SK-N-SH (cell line): ENCODE results near the gene METTL13. TPM values are rescaled to one million over a fixed set of nuclear protein-coding genes. Genes with fewer than 3 reads are reported as not detected.
A peak's percentile ranks its signal among the peaks of the same experiment; 100 is the strongest.

Source experiments
- CTCF ChIA-PET: fragments of 300-600, 350-600 bp; formaldehyde crosslinking; extraction: SDS; loops from one replicate; lab custom pipeline; 2021; lab: Yijun Ruan, JAX
- POLR2A ChIA-PET: fragments of 350-600 bp; sonication (Branson Sonifier 250); formaldehyde crosslinking; extraction: SDS; loops from one replicate; lab custom pipeline; 2020; ENCODE audit warnings: antibody characterized with exemption, inconsistent platforms; lab: Yijun Ruan, JAX
- DNase-seq: peaks from one replicate; pipeline ENCODE4 v3.0.0; 2012
- H2AFZ ChIP-seq: fragments of 200-600 bp; sonication (generic); 2 replicates; pipeline ENCODE4 v1.8.1; 2016; ENCODE audit warnings: antibody characterized with exemption, mild to moderate bottlenecking, low read depth
- H3F3A ChIP-seq: fragments of 200-600 bp; sonication (generic); replicated peaks from 2 replicates; pipeline ENCODE3; 2016; ENCODE audit warnings: antibody characterized with exemption, mild to moderate bottlenecking; ENCODE audit not compliant: insufficient read depth
- H3K27ac ChIP-seq, 2 experiments: fragments of 200-500 bp in 1 of 2; fragments of 200-600 bp in 1 of 2; sonication (Bioruptor generic) in 1 of 2; sonication (generic), shearing (Covaris generic) in 1 of 2; 2 replicates each; pipeline versions ENCODE4 v1.5.1 to v1.6.1; 2014 to 2016; ENCODE audit warnings: low read depth in 2 of 2, inconsistent platforms in 1 of 2, low read length in 1 of 2, mild to moderate bottlenecking in 1 of 2, mixed read lengths in 1 of 2
- H3K27me3 ChIP-seq: fragments of 200-600 bp; sonication (generic), shearing (Covaris generic); 2 replicates; pipeline ENCODE4 v1.6.1; 2016; ENCODE audit warnings: mixed run types; ENCODE audit not compliant: insufficient read depth
- H3K36me3 ChIP-seq, 2 experiments: fragments of 200-500 bp in 1 of 2; fragments of 200-600 bp in 1 of 2; sonication (Bioruptor generic) in 1 of 2; sonication (generic) in 1 of 2; replicated peaks in 1 of 2; 2 replicates each; pipeline versions ENCODE3 to v1.5.1; 2014 to 2016; ENCODE audit warnings: low read length in 1 of 2, mild to moderate bottlenecking in 1 of 2; ENCODE audit not compliant: insufficient read depth in 2 of 2, control insufficient read depth in 1 of 2
- H3K4me1 ChIP-seq, 2 experiments: fragments of 200-500 bp in 1 of 2; fragments of 200-600 bp in 1 of 2; sonication (Bioruptor generic) in 1 of 2; sonication (generic), shearing (Covaris generic) in 1 of 2; 2 replicates each; pipeline versions ENCODE4 v1.5.1 to v1.6.1; 2014 to 2016; ENCODE audit warnings: low read depth in 1 of 2, low read length in 1 of 2, mixed run types in 1 of 2; ENCODE audit not compliant: insufficient read depth in 2 of 2, control insufficient read depth in 1 of 2
- H3K4me2 ChIP-seq: fragments of 200-600 bp; sonication (generic), shearing (Covaris generic); 2 replicates; pipeline ENCODE4 v1.6.1; 2017; ENCODE audit warnings: mixed run types
- H3K4me3 ChIP-seq, 2 experiments: fragments of 200-500 bp in 1 of 2; fragments of 200-600 bp in 1 of 2; sonication (Bioruptor generic) in 1 of 2; sonication (generic), shearing (Covaris generic) in 1 of 2; 2 replicates each; pipeline versions ENCODE4 v1.5.1 to v1.8.1; 2014 to 2016; ENCODE audit warnings: low read depth in 2 of 2, inconsistent platforms in 1 of 2, low read length in 1 of 2, mild to moderate bottlenecking in 1 of 2, mixed read lengths in 1 of 2, moderate library complexity in 1 of 2
- H3K79me2 ChIP-seq: fragments of 200-600 bp; sonication (generic); 2 replicates; pipeline ENCODE4 v1.8.1; 2017; ENCODE audit warnings: mild to moderate bottlenecking; ENCODE audit not compliant: insufficient read depth
- H3K9ac ChIP-seq: fragments of 200-600 bp; sonication (generic); 2 replicates; pipeline ENCODE4 v1.6.1; 2017; ENCODE audit warnings: mixed run types
- H3K9me2 ChIP-seq: fragments of 200-600 bp; sonication (generic); 2 replicates; pipeline ENCODE4 v1.6.1; 2017; ENCODE audit warnings: mixed run types
- H3K9me3 ChIP-seq: fragments of 200-600 bp; sonication (generic); 2 replicates; pipeline ENCODE4 v1.6.1; 2017; ENCODE audit warnings: mixed run types, mild to moderate bottlenecking, moderate library complexity
- H4K20me1 ChIP-seq: fragments of 200-600 bp; sonication (generic); 2 replicates; pipeline ENCODE4 v1.6.1; 2017; ENCODE audit warnings: mild to moderate bottlenecking, mixed run types; ENCODE audit not compliant: insufficient read depth
- EP300 ChIP-seq, 2 experiments: IDR thresholded peaks; 2 replicates each; pipeline versions ENCODE4 v1.4.0 to v1.6.1; 2012; ENCODE audit warnings: borderline replicate concordance in 1 of 2, low read depth in 1 of 2, low read length in 1 of 2
- FOSL2 ChIP-seq: IDR thresholded peaks from 2 replicates; pipeline ENCODE4 v1.4.0; 2012; ENCODE audit warnings: low read depth, mild to moderate bottlenecking, moderate library complexity, borderline replicate concordance
- FOXJ3 ChIP-seq: sonication (generic); formaldehyde crosslinking; IDR thresholded peaks from 2 replicates; pipeline ENCODE4 v1.5.1; 2020; ENCODE audit warnings: mild to moderate bottlenecking, missing genetic modification reagents
- GABPA ChIP-seq: IDR thresholded peaks from 2 replicates; pipeline ENCODE4 v1.4.0; 2012; ENCODE audit warnings: low read depth, mild to moderate bottlenecking
- GATA2 ChIP-seq: sonication (generic); formaldehyde crosslinking; IDR thresholded peaks from 2 replicates; pipeline ENCODE4 v1.5.0; 2020; ENCODE audit warnings: mild to moderate bottlenecking, missing genetic modification reagents
- JUND ChIP-seq: IDR thresholded peaks from 2 replicates; pipeline ENCODE4 v1.4.0; 2012
- MAX ChIP-seq: IDR thresholded peaks from 2 replicates; pipeline ENCODE4 v1.4.0; 2012; ENCODE audit warnings: low read depth
- MEF2A ChIP-seq: IDR thresholded peaks from 2 replicates; pipeline ENCODE4 v1.4.0; 2012; ENCODE audit warnings: low read depth, borderline replicate concordance
- NFIC ChIP-seq: IDR thresholded peaks from 2 replicates; pipeline ENCODE4 v1.4.0; 2012; ENCODE audit warnings: borderline replicate concordance
- NRF1 ChIP-seq: IDR thresholded peaks from 2 replicates; pipeline ENCODE4 v1.6.1; 2012; ENCODE audit warnings: low read depth, mild to moderate bottlenecking, low read length
- PBX3 ChIP-seq: IDR thresholded peaks from 2 replicates; pipeline ENCODE4; 2012
- POLR2AphosphoS5 ChIP-seq: IDR thresholded peaks from 2 replicates; pipeline ENCODE4 v1.6.1; 2012; ENCODE audit warnings: low read depth, low read length
- RCOR1 ChIP-seq: fragments of 150-350 bp; IDR thresholded peaks from 2 replicates; pipeline ENCODE4 v1.6.1; 2017; ENCODE audit warnings: antibody characterized with exemption, low read length
- SIN3A ChIP-seq: IDR thresholded peaks from 2 replicates; pipeline ENCODE4 v1.6.1; 2012; ENCODE audit warnings: low read depth, mild to moderate bottlenecking, low read length, moderate library complexity, borderline replicate concordance
- SMC3 ChIP-seq: IDR thresholded peaks from 2 replicates; pipeline ENCODE4 v1.6.1; 2012; ENCODE audit warnings: low read depth, low read length, improper control_type of control experiment
- TCF12 ChIP-seq: IDR thresholded peaks from 2 replicates; pipeline ENCODE4 v1.4.0; 2012
- TEAD4 ChIP-seq: IDR thresholded peaks from 2 replicates; pipeline ENCODE4 v1.4.0; 2012; ENCODE audit warnings: mild to moderate bottlenecking, borderline replicate concordance; ENCODE audit not compliant: insufficient read depth
- YY1 ChIP-seq: IDR thresholded peaks from 2 replicates; pipeline ENCODE4 v1.4.0; 2012; ENCODE audit warnings: low read depth, mild to moderate bottlenecking
- WGBS: methylation state at CpG from one replicate; pipeline ENCODE4 v1.1.6; 2017; ENCODE audit warnings: low lambda C conversion rate; 5-methylcytosine and 5-hydroxymethylcytosine counted together
- polyA plus RNA-seq, 3 experiments: library from polyadenylated mRNA; depleted of rRNA; stranded (reverse); fragments of >200 nt; gene quantifications; 2 replicates each; pipeline ENCODE4 v1.2.3, GENCODE V29; 2012
- TF ChIP-seq, protein P1 (sequence below): fragments of 150-350 bp; IDR thresholded peaks from 2 replicates; pipeline ENCODE4 v1.6.1; 2017; ENCODE audit warnings: antibody characterized with exemption, low read length, low read depth, borderline replicate concordance
- TF ChIP-seq, protein P2 (sequence below): IDR thresholded peaks from 2 replicates; pipeline ENCODE4 v1.4.0; 2012; ENCODE audit warnings: low read depth, borderline replicate concordance
- TF ChIP-seq, protein P3 (sequence below): IDR thresholded peaks from 2 replicates; pipeline ENCODE4 v1.6.1; 2012; ENCODE audit warnings: mild to moderate bottlenecking, low read depth, low read length, moderate library complexity
- TF ChIP-seq, protein P4 (sequence below): IDR thresholded peaks from 2 replicates; pipeline ENCODE4 v1.4.0; 2012; ENCODE audit warnings: low read depth, borderline replicate concordance

Gene METTL13
- polyA plus RNA-seq, 1 of the 3 experiments (the other 2 are of a cell fraction): 32.7 TPM

DNA sequence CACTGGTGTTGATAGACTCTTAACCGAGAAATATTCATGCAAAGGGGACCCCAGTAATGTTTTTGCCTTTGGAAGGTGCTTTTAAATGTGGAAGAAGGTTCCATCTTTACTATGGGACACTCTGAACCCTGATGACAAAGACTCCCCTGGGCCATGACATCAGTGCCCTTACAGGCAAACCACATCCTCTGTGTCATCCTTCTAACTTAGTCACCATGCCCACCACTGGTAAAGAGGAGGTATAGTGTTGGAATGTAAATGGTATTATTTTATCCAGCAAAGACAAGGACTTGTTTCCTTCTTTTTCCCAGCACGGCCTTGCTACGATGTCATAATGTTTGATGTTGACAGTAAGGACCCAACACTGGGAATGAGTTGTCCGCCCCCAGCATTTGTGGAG, 12.6 kb downstream of the METTL13 start:
- H3K9me2 ChIP-seq: no peaks in the 10 kb centered on the region
- H3K4me1 ChIP-seq: peaks cover 0 to 9% of the 10 kb centered on the region in 2 experiments; a peak in 1 of 4 replicates
- DNase-seq: no peak
- TF ChIP-seq EP300 (IDR thresholded peaks at IDR 0.05; ENCODE audit: borderline replicate concordance in 1 of 2, low read depth in 1 of 2, low read length in 1 of 2) (no peak), FOSL2 (peak; percentile 71), SIN3A (no peak), YY1 (peak; percentile 77; the same call in 1 of the 2 replicates), PBX3 (no peak), JUND (peak; percentile 51; the same call in 1 of the 2 replicates), TCF12 (peak; percentile 35; the same call in 1 of the 2 replicates), NFIC (no peak), MAX (no peak), TEAD4 (no peak), SMC3 (no peak), POLR2AphosphoS5 (no peak), RCOR1 (no peak), MEF2A (no peak), FOXJ3 (no peak), GABPA (peak; percentile 37), NRF1 (no peak), GATA2 (CRISPR knock-in tag) (no peak)
- TF ChIP-seq, protein P1, sequence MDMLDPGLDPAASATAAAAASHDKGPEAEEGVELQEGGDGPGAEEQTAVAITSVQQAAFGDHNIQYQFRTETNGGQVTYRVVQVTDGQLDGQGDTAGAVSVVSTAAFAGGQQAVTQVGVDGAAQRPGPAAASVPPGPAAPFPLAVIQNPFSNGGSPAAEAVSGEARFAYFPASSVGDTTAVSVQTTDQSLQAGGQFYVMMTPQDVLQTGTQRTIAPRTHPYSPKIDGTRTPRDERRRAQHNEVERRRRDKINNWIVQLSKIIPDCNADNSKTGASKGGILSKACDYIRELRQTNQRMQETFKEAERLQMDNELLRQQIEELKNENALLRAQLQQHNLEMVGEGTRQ: no peak
- TF ChIP-seq, protein P2, sequence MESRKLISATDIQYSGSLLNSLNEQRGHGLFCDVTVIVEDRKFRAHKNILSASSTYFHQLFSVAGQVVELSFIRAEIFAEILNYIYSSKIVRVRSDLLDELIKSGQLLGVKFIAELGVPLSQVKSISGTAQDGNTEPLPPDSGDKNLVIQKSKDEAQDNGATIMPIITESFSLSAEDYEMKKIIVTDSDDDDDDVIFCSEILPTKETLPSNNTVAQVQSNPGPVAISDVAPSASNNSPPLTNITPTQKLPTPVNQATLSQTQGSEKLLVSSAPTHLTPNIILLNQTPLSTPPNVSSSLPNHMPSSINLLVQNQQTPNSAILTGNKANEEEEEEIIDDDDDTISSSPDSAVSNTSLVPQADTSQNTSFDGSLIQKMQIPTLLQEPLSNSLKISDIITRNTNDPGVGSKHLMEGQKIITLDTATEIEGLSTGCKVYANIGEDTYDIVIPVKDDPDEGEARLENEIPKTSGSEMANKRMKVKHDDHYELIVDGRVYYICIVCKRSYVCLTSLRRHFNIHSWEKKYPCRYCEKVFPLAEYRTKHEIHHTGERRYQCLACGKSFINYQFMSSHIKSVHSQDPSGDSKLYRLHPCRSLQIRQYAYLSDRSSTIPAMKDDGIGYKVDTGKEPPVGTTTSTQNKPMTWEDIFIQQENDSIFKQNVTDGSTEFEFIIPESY: no peak
- TF ChIP-seq, protein P3, sequence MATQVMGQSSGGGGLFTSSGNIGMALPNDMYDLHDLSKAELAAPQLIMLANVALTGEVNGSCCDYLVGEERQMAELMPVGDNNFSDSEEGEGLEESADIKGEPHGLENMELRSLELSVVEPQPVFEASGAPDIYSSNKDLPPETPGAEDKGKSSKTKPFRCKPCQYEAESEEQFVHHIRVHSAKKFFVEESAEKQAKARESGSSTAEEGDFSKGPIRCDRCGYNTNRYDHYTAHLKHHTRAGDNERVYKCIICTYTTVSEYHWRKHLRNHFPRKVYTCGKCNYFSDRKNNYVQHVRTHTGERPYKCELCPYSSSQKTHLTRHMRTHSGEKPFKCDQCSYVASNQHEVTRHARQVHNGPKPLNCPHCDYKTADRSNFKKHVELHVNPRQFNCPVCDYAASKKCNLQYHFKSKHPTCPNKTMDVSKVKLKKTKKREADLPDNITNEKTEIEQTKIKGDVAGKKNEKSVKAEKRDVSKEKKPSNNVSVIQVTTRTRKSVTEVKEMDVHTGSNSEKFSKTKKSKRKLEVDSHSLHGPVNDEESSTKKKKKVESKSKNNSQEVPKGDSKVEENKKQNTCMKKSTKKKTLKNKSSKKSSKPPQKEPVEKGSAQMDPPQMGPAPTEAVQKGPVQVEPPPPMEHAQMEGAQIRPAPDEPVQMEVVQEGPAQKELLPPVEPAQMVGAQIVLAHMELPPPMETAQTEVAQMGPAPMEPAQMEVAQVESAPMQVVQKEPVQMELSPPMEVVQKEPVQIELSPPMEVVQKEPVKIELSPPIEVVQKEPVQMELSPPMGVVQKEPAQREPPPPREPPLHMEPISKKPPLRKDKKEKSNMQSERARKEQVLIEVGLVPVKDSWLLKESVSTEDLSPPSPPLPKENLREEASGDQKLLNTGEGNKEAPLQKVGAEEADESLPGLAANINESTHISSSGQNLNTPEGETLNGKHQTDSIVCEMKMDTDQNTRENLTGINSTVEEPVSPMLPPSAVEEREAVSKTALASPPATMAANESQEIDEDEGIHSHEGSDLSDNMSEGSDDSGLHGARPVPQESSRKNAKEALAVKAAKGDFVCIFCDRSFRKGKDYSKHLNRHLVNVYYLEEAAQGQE: no peak
- TF ChIP-seq, protein P4, sequence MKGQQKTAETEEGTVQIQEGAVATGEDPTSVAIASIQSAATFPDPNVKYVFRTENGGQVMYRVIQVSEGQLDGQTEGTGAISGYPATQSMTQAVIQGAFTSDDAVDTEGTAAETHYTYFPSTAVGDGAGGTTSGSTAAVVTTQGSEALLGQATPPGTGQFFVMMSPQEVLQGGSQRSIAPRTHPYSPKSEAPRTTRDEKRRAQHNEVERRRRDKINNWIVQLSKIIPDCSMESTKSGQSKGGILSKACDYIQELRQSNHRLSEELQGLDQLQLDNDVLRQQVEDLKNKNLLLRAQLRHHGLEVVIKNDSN: no peak
- peaks cover 11% of the 10 kb centered on the region for H3F3A ChIP-seq
- H3K79me2 ChIP-seq: peaks cover 10% of the 10 kb centered on the region; the same call in 1 of the 2 replicates
- POLR2A ChIA-PET: no interaction called here
- peak overlapping the region; percentile 20; the same call in 1 of the 2 replicates for H3K4me2 ChIP-seq
- no peaks in the 10 kb centered on the region for H4K20me1 ChIP-seq
- CTCF ChIA-PET: interaction anchor here (7.1 kb wide), 1 partner anchor 191 kb away, joined by 34 read pairs; no protein-coding TSS in a partner anchor
- no peak overlapping the region for H3K4me3 ChIP-seq
- H3K27ac ChIP-seq: peak overlapping the region in 1 of 2 experiments; percentile 73; a peak in 2 of 4 replicates
- no peak overlapping the region; the same call in 1 of the 2 replicates for H3K9ac ChIP-seq
- H2AFZ ChIP-seq: no peak overlapping the region; the same call in 1 of the 2 replicates
- H3K9me3 ChIP-seq: no peaks in the 10 kb centered on the region
- H3K36me3 ChIP-seq: peaks cover 45 to 86% of the 10 kb centered on the region in 2 experiments
- H3K27me3 ChIP-seq: no peaks in the 10 kb centered on the region
- WGBS: 71% methylated on average over 4 of the region's 4 CpGs
